Mesothelial cell of epicardium (in vitro differentiated cells): ENCODE measurements around the gene WWOX. TPM values are rescaled to one million over a fixed set of nuclear protein-coding genes. Genes with fewer than 3 reads are reported as not detected.
"Not testable (repeated sequence)": the region's sequence is repeated elsewhere in the genome, so short reads cannot be mapped to it uniquely, and the experiment has no call there.

Experiments used
- DNase-seq, 2 experiments: peaks; one replicate each; pipeline ENCODE4 v3.0.0; 2021; ENCODE audit warnings: low spot score in 2 of 2; ENCODE audit not compliant: unreplicated experiment in 2 of 2
- H3K27ac Mint-ChIP-seq: 2 replicates; pipeline ENCODE4 v1.8.0; 2021; ENCODE audit warnings: mixed read lengths
- H3K27me3 Mint-ChIP-seq: 2 replicates; pipeline ENCODE4 v1.8.0; 2021; ENCODE audit warnings: low read depth, mixed read lengths
- H3K36me3 Mint-ChIP-seq: 2 replicates; pipeline ENCODE4 v1.8.0; 2021; ENCODE audit warnings: mixed read lengths
- H3K4me1 Mint-ChIP-seq: 2 replicates; pipeline ENCODE4 v1.8.0; 2021; ENCODE audit warnings: mixed read lengths
- H3K4me3 Mint-ChIP-seq: 2 replicates; pipeline ENCODE4 v1.8.0; 2021; ENCODE audit warnings: mild to moderate bottlenecking, moderate library complexity, mixed read lengths
- H3K9me3 Mint-ChIP-seq: 2 replicates; pipeline ENCODE4 v1.8.0; 2021; ENCODE audit warnings: mixed read lengths
- CTCF ChIP-seq: fragments of 200-600 bp; sonication (generic); IDR thresholded peaks from one replicate; pipeline ENCODE4 v1.5.0; 2021; ENCODE audit warnings: antibody characterized with exemption; ENCODE audit not compliant: unreplicated experiment
- total RNA-seq: library from RNA; stranded (reverse); gene quantifications from 3 replicates; pipeline ENCODE4 v1.2.1, GENCODE V29; 2021

WWOX gene
- total RNA-seq, 1 donor from 2014 or later = 29.7 TPM

- TF ChIP-seq CTCF = no peak
- Mint-ChIP-seq H3K27me3 (no peaks in the 10 kb centered on the region), H3K9me3 (no peaks in the 10 kb centered on the region), H3K36me3 (no peaks in the 10 kb centered on the region), H3K4me1 (peaks cover 25% of the 10 kb centered on the region), H3K27ac (no peak overlapping the region), H3K4me3 (no peak overlapping the region)
- DNase-seq = no peak
Measured at GRCh38 chr16:79051313-79051712, 951.9 kb downstream of the WWOX start.

DNA sequence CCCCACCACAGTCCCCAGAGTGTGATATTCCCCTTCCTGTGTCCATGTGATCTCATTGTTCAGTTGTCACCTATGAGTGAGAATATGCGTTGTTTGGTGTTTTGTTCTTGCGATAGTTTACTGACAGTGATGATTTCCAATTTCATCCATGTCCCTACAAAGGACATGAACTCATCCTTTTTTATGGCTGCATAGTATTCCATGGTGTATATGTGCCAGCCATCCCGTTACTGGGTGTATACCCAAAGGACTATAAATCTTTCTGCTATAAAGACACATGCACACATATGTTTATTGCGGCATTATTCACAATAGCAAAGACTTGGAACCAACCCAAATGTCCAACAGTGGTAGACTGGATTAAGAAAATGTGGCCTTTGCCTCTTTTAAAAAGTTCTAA, 952.7 kb downstream of the WWOX start:
- peaks cover 25% of the 10 kb centered on the region for H3K4me1 Mint-ChIP-seq
- not testable (repeated sequence) for DNase-seq, H3K27me3 Mint-ChIP-seq, H3K4me3 Mint-ChIP-seq, H3K9me3 Mint-ChIP-seq, H3K27ac Mint-ChIP-seq, H3K36me3 Mint-ChIP-seq

GRCh38 chr16:79053577-79053976, 954.1 kb downstream of the WWOX start:
- peaks cover 25% of the 10 kb centered on the region for H3K4me1 Mint-ChIP-seq
- no peaks in the 10 kb centered on the region for H3K36me3 Mint-ChIP-seq
- H3K27ac Mint-ChIP-seq = no peak overlapping the region
- no peaks in the 10 kb centered on the region for H3K9me3 Mint-ChIP-seq
- no peak overlapping the region for H3K4me3 Mint-ChIP-seq
- no peak for DNase-seq
- no peaks in the 10 kb centered on the region for H3K27me3 Mint-ChIP-seq
- TF ChIP-seq CTCF = no peak

DNA sequence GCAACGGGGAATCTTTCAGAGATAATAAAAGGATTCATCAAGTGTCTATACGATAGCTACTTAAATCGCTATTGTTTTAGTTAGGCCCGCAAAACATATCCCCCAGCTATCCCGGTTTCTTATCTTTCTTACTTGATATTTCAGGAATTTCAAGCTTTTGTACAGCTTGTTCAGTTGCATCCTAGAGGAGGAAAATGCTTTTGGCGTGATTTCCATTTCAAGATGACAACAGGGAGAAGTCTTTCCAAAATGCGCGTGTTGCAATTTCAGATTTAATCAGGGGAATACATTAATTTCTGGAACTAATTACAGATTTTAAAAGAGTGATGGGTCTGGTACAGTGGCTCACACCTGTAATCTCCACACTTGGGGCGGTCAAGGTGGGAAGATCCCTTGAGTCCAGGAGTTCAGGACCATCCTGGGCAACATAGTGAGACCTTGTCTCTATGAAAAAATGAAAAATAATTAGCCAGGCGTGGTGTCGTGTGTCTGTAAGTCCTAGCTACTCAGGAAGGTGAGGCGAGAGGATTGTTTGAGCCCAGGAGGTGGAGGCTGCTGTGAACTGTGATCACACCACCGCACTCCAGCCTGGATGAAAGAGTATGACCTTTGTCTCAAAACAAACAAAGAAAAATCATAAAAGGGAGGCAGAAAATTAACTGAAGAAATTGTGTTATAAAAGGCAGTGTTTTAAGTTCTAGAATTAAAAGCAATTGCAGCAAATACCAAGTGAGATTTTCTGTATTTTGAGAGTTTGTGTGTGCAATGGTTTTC, 954.9 kb downstream of the WWOX start:
- no peak for DNase-seq
- Mint-ChIP-seq H3K4me1 (peaks cover 25% of the 10 kb centered on the region), H3K4me3 (no peak overlapping the region), H3K27me3 (no peaks in the 10 kb centered on the region), H3K27ac (no peak overlapping the region), H3K9me3 (no peaks in the 10 kb centered on the region), H3K36me3 (no peaks in the 10 kb centered on the region)
- no peak for TF ChIP-seq CTCF

DNA sequence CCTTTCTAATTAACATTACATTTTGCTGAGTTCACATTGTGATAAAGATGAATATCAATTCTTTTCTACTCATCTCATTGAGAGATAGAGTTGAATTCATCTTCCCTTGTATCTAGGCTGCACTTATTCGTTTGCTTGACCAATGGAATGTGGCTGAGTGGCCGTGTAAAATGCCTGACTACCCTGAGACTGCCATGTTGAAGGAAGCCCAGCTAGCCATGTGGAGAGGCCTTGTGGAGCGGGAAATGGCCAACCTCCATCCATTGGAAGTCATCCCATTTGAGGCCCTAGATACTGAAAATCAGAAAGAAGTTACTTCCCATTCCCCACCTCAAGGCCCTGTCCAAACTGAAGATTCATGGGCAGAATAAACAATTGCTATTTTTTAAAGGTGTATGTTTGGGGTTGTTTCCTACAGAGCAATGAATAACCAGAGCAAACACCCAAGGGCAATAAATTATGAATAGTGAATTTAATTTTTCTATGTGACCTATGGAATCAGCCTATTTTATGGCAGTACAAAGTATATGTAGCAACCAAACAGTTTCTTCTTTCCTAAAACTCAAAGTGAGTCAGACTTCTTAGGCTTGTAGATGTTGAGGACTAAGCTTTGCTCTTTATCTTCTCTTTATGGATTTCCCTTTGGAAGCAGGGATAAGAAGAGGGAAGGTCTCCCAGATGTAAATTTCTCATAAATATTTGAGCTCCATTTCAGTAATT, 956.0 kb downstream of the WWOX start:
- Mint-ChIP-seq H3K27ac (no peak overlapping the region), H3K9me3 (no peaks in the 10 kb centered on the region), H3K36me3 (no peaks in the 10 kb centered on the region), H3K27me3 (no peaks in the 10 kb centered on the region), H3K4me1 (peaks cover 24% of the 10 kb centered on the region), H3K4me3 (no peak overlapping the region)
- TF ChIP-seq CTCF = no peak
- no peak for DNase-seq

- Mint-ChIP-seq H3K36me3 (no peaks in the 10 kb centered on the region), H3K27ac (no peak overlapping the region), H3K4me1 (peaks cover 44% of the 10 kb centered on the region), H3K4me3 (no peak overlapping the region), H3K9me3 (peaks cover 4% of the 10 kb centered on the region), H3K27me3 (no peaks in the 10 kb centered on the region)
- TF ChIP-seq CTCF = no peak
- no peak for DNase-seq
Measured at GRCh38 chr16:79061181-79061580, 961.7 kb downstream of the WWOX start.
